Activated CD4-positive, alpha-beta T cell treated with anti-CD3 and anti-CD28 coated beads, Interleukin-2, amount 50 U/mL, for 48 hours (primary cell): ENCODE results near the gene OGFRL1.
A peak's percentile ranks its signal among the peaks of the same experiment; 100 is the strongest.
"Not testable (repeated sequence)": the region's sequence is repeated elsewhere in the genome, so short reads cannot be mapped to it uniquely, and the experiment has no call there.

Experiments
- DNase-seq, 2 experiments: peaks; one replicate each; pipeline ENCODE4 v3.0.0-alpha.2; 2020

The OGFRL1 gene

GRCh38 chr6:71288228-71289038, at the start of gene OGFRL1:
Gene OGFRL1, plus strand, starts transcription at chr6:71288811. Its CDS starts 126 bp downstream, at chr6:71288937.
- DNase-seq: peak; percentile 56 to 64

DNA sequence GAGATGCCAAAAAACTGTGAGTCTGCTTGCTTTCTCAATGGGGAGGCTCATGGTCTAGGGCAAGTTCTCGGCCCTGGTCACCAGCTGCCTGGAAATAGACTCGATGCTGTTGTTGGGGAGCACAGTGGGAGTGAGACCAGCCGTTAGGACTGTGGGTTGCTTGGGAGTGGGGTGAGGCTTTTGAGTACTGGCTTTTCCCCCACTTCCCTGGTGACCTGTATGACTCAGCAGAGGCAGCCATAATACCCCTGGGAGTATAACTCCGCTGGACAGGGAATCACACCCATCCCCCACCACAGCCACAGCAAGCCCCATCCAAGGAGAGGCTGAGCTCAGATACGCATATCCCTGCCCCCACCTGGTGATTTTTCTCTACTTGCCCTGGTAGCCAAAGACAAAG, 48.9 kb upstream of the OGFRL1 start:
- DNase-seq: no peak

DNA sequence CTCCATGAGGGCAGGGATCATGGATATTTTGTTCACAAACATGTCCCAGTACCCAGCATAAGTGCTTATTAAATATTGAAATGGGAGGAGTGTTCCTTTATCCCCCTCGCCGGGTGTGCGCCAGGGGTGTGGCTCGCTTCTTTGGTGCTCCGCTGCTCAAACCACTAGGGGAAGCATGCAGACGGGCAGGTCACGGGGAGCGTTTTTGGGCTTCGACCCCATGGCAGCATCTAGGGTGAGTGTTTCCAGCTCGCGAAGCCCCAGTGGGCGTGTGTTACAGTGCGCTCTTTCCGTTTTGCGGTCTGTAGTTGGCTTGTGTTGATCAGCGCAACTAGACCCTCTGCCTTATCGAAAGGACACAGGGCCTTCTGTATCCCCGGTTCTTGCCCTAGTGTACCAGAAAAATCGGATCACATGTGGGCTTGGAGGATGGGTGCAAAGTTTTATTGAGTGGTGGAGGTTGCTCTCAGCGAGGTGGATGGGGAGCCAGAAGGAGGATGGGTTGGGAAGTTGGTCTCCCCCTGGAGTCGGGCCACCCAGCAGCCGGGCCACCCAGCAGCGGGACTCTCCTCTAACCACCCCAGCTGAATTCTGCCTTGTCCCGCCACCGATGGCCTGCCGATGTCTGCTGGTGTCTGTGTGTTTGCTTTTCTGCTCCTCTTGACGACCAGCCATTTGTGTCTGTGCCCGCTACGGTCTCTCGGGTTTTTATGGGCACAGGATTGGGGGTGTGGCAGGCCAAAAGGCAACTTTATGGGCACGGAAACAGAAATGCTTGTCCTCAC, 43.2 kb upstream of the OGFRL1 start:
- no peak for DNase-seq

DNA sequence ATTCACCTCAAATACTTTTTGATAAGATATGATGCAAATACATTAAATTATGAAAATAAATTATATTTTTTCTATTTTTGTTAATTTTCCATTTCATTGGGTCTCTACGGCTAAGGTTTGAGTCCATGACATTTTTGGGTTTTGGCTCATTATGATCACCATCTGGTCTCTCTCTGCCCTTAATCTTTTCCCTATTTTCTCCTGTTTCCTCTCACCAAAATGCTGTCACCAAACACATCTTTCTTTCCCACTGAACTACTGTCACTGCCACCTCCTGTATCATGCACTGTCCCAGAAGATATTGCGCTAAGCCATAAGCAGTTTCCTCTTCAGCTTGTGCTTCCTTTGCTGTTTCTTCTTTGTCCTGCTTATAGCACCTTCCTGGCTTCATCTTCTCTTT, 42.0 kb upstream of the OGFRL1 start:
- no peak for DNase-seq

DNA sequence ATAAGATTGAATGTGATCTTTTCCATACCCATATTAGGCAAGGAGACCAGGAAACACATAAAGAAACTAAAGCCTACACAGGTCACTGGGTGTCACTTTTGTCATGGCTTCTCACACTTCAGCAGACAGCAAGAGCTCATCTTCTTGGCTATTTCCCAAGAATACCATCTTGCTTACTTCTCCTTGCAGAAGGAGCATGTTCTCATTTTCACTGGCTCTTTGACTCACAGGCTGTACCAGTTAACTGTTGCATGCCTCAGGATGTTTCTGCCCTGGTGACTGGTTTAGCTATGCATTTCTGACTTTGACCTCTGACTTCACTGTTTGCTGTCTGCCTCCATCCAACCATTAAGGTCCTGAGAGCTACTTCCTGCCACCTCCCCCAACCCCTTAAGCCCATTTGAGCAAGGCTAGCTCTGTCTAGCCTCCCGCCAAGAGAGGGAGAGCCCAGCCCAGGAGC, 40.3 kb upstream of the OGFRL1 start:
- no peak for DNase-seq

DNA sequence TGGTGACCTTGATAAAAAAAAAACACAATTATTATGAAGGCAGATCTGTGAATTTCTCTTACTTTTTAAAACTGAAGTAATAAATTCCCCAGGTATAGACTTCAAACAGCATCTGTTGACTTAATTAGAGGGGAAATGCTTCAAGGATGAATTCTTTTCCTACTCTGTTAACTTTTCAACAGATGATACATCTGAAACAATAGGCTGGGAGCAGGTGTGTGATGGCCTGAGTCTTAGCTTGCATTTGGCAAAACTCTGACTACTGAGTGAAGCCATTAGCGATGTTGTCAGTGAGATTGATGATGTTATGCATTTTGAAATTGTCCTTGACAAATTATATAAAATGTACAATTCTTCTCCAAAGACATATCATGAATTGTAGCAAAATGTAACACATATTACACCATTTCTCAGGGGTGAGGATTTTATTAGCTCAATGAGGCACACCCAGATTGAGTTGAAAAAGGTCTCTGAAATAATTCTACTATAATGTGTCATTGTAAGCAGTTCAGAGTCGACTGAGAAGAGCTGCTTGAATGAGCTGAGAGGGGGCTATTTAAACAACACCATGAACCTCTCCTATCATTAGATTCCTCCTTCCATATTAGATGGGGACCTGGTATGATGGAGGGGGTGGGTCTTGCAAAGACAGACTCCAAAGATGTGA, 39.6 kb upstream of the OGFRL1 start:
- no peak for DNase-seq

GRCh38 chr6:71250099-71250602, 38.5 kb upstream of the OGFRL1 start:
- no peak for DNase-seq

GRCh38 chr6:71252410-71252809, 36.2 kb upstream of the OGFRL1 start:
- no peak for DNase-seq

- no peak for DNase-seq
Measured at GRCh38 chr6:71252960-71253359, 35.7 kb upstream of the OGFRL1 start.

DNA sequence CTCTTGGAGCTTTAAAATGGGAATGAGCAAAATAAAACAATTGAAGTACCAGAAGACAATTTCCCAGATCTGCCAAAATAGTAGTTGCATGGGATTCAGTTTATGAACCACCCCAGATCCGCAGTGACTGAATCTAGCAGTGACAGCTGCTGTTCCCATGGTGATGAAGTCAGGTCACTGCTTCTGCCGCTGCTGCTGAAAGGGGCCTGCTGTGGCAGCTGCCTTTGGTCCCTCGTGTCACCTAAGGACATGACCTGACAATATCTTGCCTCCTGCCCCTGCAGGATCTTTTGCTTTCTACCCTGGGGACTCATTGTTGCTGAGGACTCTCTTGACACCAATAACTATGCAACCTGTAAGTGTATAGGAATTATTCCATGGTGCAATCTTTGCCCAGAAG, 34.3 kb upstream of the OGFRL1 start:
- DNase-seq: no peak

DNA sequence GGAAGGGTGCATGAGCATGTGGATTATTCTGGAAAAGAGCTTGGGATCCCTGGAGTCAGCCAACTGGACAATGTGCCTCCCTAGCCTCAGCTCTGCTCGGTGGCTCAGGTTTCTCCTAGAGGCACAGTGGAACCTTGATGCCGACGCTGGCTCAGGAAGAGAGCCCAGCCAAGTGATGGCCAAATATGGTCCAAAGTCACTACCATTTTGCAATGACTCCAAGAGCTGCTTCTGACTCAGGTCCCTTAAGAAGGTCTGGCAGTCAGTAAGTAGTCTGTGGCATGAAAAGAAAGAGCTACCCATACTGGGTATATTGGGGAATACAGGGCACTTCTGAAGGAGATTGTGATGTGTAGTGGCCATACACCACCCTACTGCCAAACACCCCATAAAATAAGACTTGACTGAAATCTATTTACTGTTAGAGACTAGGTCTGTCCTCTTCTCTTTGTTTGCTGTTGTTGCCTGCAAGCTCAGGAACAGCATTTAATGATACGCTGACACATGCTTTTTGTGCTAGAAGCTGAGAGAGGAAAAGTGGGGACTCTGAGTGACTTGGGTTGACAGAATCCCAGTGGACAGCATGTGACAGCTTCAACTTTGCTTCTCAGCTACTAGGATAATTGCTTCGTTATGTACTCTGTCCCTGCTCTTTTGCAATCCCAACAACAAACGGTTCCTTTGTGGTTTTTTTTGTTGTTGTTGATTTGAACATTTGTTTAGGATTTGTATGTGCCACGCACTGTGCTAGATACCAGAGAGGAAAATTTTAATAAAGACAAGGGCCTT, 30.3 kb upstream of the OGFRL1 start:
- no peak for DNase-seq

- no peak for DNase-seq
Measured at GRCh38 chr6:71259888-71260604, 28.6 kb upstream of the OGFRL1 start.

DNA sequence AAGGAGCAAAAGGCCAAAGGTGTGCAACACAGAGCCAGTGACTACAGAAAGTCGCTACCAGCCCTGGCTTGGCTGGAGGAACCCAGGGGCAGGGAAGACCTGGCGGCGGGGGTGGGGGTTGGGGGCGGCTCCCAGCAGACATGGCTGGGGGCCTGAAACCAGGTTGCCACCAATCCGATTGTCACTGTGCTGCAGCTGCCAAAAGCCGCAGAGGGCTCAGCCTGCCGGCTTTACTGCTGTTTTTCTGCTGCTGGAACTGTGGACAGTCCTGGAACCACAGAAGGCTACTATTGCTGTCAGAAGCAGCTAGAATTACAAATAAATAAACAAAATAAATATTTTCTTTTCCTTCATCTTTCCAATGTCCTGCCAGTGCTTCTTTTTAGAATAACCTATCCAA, 25.7 kb upstream of the OGFRL1 start:
- no peak for DNase-seq

DNA sequence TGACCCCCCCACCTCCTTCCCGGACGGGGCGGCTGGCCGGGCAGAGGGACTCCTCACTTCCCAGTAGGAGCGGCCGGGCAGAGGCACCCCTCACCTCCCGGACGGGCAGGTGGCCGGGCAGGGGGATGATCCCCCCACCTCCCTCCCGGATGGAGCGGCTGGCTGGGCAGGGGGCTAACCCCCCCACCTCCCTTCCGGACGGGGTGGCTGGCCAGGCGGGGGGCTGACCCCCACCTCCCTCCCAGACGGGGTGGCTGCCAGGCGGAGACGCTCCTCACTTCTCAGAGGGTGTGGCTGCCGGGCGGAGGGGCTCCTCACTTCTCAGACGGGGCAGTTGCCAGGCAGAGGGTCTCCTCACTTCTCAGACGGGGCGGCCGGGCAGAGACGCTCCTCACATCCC, 22.2 kb upstream of the OGFRL1 start:
- DNase-seq: not testable (repeated sequence)

DNA sequence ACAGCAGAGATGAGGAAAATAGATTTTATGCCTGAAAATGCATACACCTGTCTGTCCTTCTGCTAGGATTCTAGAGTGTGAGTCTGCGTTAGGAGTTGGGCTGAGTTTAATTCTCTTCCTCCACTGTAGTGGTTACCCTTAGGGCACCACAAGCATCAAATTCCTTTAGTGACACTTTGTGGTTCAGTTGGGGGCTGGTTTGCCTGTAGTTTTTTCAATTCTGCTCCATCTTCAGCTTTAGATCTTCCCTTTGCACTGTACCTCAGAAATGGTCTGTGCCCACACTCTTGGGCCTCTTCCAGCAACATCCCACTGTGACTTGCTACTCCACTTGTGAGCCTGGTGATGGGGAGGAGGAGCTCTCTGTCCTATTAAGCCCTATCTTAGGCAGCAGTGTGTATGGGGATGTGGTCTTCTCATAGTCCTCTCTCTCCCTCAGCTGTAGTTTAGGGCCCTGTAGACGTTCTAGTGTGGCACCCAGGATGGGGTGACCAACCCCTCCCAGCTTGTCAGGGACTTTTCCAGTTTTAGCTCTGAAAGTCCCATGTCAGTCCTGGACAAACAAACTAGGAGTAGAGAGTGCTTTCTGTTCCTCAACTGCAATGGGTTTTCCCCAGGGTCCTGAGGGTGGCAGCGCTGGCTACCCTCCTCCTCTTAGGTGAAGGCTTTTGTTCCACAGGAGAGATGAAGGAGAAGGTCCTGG, 19.7 kb upstream of the OGFRL1 start:
- no peak for DNase-seq

- DNase-seq: no peak
Measured at GRCh38 chr6:71277926-71278600, 10.5 kb upstream of the OGFRL1 start.

DNA sequence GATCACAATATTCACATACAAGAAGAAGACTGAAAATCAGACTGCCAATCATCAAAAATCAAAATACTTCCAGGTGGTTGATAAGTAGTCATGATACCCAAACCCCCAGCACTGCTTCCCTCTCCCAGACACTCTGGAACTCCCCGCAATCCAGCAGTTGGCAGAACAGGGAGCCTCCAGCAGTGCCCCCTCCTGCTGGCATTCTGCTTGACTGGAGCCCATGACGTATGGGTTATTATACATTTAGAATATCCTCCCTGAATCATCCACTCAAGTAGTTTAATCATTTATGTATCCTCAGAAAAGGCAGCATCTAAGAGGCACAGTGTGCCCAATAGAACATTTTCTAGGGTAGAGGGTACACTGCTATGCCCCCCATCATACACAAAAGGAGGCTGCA, 9.3 kb upstream of the OGFRL1 start:
- no peak for DNase-seq

- DNase-seq: no peak
Measured at GRCh38 chr6:71279740-71280139, 8.9 kb upstream of the OGFRL1 start.

- DNase-seq: no peak
Measured at GRCh38 chr6:71280701-71281100, 7.9 kb upstream of the OGFRL1 start.

DNA sequence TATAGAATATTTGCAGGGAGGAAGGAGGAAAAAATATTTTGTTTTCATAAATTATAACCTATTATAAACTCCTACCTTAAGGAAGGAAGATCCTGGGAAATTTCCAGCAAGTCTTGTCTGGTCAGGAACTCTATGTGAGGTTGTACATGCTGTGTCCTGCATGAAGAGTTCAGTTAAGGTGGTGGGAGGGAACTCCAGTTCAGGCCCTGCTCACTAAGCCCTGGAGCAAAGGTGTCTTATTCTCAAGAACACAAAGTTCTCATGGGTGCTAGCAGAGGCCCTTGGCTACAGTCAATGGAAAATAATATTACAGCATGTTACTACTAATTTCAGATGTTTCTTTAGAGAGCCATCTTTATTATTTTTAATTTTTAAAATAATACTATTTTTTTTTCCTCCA, 3.8 kb upstream of the OGFRL1 start:
- DNase-seq: no peak

DNA sequence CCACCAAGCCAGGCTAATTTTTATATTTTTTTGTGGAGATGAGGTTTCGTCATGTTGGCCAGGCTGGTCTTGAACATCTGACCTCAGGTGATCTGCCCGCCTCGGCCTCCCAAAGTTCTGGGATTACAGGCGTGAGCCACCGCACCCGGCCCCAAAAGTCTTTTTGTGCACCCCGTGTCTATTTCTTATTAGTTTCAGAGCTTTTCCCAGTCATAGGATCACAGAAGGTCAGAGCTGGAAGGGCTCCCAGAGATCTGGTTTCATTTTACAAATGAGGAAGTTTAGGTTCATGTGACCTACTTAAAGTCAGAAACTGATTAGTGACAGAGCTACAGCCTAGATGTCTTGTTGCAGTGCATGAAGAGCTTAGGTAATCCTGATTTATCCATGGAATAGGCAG, 1.6 kb upstream of the OGFRL1 start:
- no peak for DNase-seq
